CD4-positive, alpha-beta T cell treated with Interferon alpha-2 for 1 hour (primary cell): Measurements from ENCODE around the gene SIK3.
"Not testable (repeated sequence)": the region's sequence is repeated elsewhere in the genome, so short reads cannot be mapped to it uniquely, and the experiment has no call there.

ENCODE experiments used
- DNase-seq, 2 donors: peaks; one replicate each; pipeline ENCODE4 v3.0.0-alpha.2; 2020 to 2022

SIK3 gene

DNA sequence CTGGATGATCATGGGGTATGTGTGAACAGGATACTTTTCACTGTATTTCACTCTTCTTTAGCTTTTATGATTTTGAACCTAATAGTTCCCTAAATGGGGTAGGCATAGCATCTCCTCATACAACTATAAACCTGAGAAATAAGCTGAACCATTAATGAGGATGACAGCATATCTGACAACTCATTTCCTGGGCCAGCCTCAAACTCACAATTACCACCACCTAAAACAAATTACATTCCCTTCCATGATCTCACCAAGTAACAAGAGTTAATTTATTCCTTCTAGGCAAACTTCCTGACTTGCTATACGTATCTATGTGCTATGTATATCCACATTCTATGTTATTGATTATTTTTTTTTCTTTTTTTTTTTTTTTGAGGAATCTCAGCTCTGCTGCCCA is 23.0 kb downstream of the SIK3 start:
- no peak for DNase-seq

DNA sequence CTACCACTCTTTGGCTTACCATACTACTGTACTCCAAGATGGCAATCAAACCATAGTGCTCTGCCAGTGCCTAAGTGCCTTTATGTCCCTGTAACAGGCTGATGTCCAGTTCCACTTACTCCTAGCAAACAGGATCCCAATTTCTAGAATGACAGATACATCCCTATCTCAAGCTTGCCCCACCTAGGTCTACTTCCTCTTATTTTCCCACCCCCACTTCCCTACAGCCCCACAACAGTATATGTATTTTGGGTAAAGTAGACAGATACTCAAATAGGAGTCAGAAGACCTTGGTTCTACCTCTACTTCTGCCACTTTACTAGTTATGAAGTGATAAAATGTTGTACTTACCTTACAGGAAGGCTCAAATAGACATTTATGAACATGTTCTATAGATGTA is 24.1 kb downstream of the SIK3 start:
- DNase-seq: no peak

DNA sequence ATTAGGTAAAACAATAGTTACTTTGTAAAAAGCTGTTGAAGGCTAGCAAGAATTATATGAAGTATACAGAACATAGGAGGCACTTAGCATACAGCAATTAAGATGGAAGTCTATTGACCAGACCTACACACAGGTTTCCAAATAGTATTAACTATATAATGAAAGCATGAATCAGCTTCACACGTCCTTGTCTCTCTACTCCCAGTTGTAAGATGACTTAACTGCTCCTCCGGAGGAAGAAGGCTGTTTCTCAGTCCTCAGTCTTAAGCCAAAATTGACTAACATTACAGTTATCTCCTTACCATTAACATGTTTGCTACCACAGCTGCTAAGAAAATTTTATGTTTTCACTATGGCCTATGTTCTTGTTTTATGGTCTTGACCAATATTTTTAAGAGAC is 24.7 kb downstream of the SIK3 start:
- no peak for DNase-seq

DNA sequence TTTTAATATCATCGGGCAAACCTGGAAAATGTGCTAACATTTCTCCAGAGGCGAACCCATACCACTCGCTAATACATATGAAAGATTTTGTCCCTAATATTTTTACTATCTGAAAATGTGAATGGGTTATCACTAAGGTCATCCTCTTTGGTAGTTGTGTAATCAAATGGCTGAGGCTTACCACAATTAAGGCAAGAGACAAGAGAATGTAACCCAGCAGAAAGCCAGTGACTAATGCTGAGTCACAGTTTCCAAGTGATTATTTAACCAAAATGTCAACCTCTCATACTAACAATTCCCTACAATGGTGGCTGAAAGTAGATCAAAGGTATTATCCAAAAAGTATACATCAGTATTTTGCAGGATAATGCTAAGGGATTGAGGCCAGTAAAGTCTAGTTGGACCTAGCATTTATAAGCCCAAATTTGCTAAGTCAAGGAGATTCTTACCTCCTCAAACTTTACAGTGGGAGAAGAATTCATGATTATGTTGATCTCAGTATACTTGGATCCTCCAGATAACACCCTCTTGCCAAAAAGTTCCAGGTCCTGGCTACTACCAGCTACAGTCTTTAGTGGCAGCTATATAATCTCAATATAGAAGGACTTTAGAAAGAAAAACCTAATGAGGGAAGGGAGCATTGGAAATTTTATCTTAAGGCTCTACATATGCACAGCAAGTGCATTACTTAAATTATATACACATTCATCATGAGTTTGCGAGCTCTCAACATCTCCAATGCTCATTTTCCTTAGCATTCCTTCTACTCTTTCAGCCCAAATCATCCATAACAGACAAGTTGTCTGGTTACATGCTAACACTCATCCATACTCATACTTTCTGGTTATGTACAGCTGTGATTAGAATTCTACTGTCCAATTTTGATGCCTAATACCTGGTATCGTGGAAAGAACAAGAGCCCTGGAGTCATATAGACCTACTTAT is 25.4 kb downstream of the SIK3 start:
- peak in 1 of 2 donors; percentile 39 for DNase-seq

DNA sequence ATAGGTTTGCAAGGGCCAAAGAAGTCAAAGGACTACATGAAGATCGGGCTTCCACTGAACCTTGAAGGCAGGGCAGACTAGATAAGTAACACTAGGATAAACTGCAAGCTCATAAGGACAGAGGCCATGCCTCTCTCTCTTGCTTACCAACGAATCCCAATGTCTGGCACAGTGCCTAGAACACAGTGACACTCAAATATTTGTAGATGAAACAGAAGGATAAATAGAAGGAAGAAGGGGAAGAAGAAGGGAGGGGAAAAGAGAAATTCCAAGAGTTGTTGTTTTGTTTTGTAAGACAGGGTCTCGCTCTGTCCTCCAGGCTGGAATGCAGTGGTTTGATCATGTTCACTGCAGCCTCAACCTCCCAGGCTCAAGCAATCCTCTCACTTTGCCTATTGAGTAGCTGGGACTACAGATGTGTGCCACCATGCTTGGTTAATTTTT is 26.9 kb downstream of the SIK3 start:
- no peak for DNase-seq

DNA sequence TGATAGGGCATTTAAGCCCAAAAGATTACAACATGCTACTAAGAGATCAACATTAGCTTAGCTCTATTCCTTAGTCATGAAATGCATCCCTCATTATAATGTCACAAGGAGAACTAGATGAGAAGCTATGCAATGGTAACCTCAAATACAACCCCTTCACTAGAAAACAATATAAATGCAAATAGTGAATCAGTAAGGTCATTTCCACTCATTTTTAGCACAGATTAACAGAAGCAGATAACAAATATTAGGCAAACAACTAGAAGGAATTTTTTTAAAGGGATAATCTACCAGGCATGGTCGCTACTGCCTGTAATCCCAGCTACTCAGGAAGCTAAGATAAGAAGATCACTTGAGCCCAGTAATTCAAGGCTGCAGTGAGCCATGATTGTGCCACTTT is 28.2 kb downstream of the SIK3 start:
- no peak for DNase-seq

DNA sequence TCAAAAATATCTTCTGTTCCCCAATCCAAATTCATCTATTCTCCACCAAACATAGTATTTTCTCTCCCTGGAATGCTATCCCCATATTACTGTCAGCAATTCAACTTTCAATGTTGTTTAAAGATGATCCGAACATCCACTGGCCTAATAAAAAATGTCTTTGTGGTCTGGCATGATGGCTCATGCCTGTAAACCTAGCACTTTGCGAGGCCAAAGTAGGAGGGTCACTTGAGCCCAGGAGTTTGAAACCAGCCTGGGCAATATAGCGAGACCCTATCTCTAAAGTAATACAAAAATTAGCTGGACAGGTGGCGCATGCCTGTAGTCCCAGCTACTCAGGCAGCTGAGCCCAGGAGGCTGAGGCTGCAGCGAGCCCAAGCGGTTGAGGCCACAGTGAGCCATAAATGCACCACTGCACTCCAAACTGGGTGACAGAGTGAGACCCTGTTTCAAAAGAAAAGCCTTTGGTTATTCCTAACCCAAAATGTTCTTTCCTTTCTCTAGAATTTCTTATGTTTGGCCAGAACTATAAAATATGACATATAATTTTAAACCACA is 29.8 kb downstream of the SIK3 start:
- DNase-seq: no peak

DNA sequence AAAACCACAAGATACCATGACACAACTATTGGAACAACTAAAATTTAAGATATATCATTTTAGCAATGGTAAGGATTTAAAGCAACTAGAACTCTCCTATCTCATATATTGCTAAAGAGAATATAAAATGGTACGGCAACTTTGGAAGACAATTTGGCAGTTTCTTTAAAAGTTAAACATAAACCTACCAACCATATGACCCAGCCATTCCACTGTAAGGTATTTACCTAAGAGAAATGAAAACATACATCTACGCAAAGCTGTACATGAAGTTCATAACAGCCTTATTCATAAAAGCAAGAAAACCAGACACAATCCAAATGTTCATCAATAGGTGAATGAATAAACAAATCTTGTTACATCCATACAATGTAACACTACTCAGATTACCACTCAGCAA is 31.3 kb downstream of the SIK3 start:
- DNase-seq: no peak

DNA sequence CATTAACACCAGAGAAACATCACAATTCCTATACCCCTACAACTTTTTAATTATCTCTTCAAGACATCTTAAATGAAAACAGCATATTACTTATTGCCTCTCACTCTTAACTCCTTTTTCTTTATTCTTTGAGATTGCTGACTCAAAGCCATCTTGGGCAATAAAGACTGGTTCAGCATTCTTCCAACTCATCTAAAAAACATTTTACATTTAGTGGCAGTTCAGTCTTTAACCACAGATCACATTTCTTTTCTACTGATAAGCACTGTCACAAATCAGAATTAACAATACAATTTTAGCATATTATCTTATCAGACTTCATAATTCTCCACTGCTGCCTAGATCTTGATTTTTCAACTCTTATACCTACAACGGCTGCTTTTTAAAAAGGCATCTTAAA is 34.0 kb downstream of the SIK3 start:
- DNase-seq: no peak

DNA sequence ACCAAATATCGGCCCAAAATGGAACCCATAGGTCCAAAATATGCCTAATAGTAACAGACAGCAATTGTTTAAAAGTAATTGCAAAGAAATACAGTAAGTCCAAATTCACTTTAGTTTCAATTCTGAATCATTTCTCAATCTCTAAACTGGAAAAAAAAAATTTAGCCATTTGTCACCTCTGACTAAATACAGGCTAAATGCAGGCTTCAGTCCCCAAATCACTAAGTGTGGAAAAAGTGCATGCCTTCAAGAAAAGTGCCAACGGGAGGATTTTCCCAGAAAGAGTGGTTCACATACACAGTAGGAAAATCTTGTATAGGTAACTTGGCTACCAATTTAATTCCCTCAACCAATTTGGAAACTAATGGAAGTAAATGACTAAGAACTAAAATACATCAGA is 35.7 kb downstream of the SIK3 start:
- DNase-seq: no peak

DNA sequence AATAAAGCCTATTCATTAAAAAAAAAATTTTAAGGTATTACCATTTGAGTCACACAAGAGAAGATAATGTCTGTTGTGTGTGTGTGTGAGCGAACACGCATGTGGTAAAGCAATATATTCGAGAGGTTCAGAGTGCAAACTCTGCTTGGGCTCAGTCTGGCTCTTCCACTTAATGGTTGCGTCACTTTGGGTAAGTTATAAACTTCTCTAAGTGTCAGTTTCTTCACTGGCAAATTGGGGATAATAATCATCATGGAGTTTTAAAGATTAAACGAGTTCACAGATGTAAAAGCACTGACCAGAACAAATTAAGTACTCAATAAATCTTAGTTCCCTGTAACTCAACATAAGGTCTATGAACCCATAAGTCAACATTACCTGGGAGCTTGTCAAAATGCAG is 37.0 kb downstream of the SIK3 start:
- no peak for DNase-seq

DNA sequence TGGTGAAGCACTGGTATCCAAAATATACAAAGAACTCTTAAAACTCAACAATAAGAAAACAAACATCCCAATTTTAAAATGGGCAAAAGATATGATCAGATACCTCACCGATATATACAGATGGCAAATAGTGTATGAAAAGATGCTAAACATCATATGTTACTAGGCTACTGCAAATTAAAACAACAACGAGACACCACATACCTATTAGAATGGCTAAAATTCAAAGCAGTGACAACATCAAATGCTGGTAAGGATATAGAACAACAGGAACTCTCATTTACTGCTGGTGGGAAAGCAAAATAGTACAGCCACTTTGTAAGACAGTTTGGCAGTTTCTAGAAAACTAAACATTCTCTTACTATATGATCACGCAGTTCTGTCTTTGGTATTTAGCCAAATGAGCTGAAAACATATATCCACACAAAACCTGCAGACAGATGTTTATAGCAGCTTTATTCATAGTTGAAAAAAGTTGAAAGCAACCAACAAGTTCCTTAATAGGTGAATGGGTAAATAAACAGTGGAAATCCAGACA is 38.5 kb downstream of the SIK3 start:
- DNase-seq: no peak

DNA sequence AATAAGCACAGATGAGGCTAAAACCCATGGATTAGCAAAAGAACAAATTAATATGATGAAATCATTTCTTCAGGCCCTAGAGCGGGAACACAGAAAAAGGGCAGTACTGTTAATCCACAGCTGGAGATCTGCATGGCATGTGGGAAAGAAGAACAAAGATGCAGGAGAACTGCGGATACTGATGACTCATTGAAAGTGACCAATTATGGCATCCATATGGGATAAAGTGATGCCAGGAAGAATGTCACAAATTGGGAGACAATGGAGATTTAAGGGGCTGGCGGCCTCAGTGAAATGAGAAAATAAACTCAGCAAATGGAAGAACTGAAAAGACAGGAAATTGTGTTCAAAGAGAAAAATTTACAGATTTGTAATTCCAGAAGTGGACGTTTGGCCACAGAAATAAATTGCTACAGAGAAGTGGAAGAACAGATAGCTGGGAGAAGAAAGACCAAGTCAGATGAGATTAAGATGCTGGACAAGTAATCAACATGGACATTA is 39.4 kb downstream of the SIK3 start:
- DNase-seq: no peak

DNA sequence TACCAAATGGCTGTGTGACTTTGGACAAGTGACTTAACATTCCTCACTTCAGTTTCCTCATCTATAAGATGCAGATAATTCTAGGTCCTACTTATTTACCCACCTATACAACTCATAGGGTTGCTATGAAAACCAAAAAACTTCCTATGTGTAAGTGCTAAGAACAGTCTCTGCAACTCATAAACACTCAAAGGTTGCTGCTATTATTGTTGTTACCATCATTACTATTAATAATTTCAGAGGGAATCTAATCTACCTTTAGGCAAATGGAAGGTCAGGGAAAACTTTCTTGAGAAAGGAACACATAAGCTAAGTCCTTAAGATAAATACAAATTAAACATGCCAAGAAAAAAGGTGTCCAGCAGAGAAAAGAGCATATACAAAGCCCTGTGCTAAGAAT is 40.5 kb downstream of the SIK3 start:
- no peak for DNase-seq

DNA sequence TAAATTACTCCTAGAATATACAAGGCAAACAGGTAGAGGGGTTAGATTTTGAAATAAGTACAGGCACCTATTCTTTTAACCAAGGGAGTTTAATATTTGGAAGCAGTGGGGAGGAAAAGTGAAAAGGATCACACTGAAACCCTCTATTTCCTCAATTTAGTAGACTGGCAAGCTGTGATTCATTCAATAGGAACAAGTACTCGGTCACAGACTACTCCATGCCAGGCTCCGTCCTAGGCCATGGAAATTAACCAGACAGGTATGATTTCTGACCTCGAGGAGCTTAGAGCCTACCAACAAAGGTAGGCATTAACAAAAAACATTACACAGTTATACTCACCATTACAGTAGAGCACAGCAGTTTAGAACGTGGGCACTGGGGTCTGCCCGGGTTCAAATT is 40.9 kb downstream of the SIK3 start:
- no peak for DNase-seq

DNA sequence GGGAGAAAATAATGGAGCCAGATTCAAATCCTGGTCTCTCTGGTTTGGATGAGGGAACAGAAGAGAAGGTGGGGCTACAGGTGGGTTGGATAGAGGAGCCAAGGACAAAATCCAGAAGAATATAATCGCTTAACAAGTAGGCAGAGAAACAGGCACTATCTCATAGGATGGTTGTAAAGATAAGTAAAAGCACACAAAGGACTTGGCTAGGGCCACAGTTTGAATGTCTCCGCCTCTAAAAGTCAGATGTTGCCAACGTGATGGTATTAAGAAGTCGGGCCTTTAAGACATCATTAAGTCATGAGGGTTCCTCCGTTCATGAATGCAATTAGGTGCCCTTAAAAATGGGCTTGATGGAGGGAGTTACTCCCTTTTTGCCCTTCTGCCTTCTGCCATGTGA is 42.8 kb downstream of the SIK3 start:
- no peak for DNase-seq

DNA sequence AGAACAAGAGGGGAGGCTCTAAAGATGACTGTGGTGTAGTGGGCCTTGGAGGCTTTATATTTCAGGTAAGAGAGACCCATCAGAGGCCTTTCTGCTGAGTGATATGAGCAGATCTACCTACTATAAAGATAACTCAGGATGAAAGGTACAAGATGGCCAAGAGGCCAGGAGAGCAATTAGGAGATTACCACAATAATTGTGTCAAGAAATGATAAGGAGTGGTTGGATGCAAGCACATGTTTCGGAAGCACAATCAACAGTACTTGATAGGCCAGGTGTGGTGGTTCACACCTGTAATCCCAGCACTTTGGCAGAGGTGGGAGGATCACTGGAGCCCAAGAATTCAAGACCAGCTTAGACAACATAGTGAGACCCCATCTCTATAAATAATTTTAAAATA is 43.8 kb downstream of the SIK3 start:
- DNase-seq: no peak

DNA sequence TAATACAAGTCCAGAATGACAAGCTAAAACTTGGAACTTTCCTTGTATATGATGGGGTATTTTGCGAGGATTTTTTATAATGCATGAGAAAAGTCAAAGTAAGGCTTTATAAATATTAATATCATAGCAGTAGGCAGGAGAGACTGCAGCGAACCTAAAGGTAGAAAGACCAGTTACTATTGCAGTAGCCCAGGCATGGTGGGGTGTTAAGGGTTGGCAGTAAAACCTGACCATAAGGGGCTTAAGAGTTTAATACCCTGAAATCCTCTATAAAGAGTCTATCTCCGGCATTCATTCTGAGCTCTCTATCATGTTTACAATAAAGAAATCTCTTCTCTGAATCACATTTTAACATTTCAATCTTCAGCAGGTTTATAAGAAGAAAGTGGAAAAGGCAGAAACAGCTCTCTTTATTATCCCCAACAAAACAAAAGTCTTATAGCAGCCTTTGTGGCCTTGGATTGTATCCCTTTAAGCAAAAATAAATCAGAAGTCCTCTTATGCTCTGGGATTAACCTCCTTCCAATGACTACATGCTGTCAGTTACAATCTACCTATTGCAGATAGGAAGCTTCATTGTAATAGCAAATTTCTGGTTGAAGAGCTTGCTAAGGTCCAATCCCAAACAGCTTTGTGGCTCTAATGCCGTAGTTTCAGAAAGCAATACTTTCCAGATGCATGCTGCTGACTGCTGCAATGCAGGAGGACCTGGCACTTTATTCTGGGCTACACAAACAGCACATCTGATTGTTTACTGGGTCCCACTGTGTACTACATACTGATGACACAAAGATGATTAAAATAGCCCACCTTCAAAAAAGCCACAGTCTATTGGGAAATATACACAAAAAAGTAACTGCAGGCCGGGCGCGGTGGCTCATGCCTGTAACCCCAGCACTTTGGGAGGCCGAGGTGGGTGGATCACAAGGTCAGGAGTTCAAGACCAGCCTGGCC is 45.8 kb downstream of the SIK3 start:
- DNase-seq: no peak

DNA sequence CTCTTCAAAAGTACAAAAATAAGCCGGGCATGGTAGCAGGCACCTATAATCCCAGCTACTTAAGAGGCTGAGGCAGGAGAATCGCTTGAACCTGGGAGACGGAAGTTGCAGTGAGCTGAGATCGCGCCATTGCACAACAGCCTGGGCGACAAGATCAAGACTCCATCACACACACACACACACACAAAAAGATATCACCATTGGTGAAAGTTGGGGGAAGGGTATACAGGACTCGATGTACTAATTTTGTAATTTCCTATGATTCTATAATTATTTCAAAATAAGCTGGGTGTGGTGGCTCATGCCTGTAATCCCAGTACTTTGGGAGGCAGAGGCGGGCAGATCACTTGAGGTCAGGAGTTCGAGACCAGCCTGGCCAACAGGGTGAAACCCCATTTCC is 48.1 kb downstream of the SIK3 start:
- DNase-seq: not testable (repeated sequence)

DNA sequence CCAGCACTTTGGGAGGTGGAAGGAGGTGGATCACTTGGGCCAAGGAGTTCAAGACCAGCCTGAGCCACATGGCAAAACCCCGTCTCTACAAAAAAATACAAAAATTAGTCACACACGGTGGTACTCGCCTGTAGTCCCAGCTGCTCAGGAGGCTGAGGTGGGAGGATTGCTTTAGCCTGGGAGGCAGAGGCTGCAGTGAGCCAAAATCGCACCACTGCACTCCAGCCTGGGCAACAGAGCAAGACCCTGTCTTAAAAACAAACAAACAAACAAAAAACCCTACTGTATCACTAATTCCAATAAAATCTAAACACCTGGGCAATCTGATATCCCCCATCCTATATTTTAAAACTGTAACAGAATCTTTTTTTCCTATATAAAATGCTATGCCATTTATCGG is 51.6 kb downstream of the SIK3 start:
- DNase-seq: not testable (repeated sequence)

DNA sequence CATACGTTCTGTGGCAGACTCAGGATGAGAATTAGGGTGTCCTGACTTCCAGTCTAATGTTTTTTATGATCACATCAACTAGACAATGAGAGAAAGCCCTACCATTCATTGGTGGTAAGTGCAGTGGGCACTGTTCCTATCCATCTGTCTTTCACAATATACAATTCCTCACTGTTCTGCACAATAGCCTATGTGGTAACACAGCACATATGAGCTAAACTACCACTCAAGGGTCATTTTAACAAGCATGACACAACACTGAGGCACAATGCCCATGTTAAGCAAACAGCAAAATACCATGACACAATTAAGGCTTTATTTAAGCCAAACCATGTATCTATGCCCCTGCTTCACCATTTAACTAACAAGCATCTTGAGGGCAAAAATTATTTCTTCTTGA is 52.3 kb downstream of the SIK3 start:
- DNase-seq: no peak

DNA sequence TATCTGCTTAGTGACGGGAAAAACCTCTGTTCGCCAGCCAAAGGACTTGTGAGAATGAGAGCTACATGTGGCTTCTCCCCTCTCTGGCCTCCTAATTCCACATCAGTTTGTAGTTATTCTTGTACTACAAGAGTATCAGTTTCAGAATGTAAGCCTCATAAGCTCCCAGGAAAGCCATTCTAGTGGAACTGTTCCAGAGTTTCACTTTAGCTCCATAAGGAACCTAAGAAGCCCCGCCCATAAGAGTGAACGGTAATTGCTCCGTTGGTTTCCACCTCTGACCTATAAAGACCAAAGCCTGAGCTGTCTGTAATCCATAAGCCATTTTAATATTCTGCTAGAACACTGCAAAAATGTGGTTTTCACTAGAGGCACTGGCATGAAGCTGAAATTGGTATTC is 53.0 kb downstream of the SIK3 start:
- DNase-seq: no peak
